GM12892 (cell line): ENCODE measurements around the gene SLC5A5.

ENCODE experiments used
- POLR2AphosphoS5 ChIP-seq: IDR thresholded peaks from 2 replicates; pipeline ENCODE4 v1.6.1; 2011; ENCODE audit warnings: low read depth, low read length, control low read depth
- TAF1 ChIP-seq: IDR thresholded peaks from 2 replicates; pipeline ENCODE4 v1.6.1; 2011; ENCODE audit warnings: low read depth, mild to moderate bottlenecking, control low read depth, low read length, borderline replicate concordance

- TF ChIP-seq TAF1 = no peak
- TF ChIP-seq POLR2AphosphoS5 = no peak
Observed at GRCh38 chr19:17829855-17830566, 41.7 kb upstream of the SLC5A5 start.
